Endothelial cell of hepatic sinusoid (primary cell): ENCODE results near the gene TENM4.
"Not testable (repeated sequence)": the region's sequence is repeated elsewhere in the genome, so short reads cannot be mapped to it uniquely, and the experiment has no call there.

Source experiments
- in situ Hi-C: cut with HindIII; loops from 2 replicates; pipeline ENCODE4 v1.10.0; 2017; ENCODE audit warnings: low sequenced_read_pairs

TENM4 gene

GRCh38 chr11:78995171-78995570, 445.7 kb downstream of the TENM4 start:
- in situ Hi-C loops = no loop called here

GRCh38 chr11:78993802-78994430, 446.9 kb downstream of the TENM4 start:
- in situ Hi-C loops = loop anchor here (5.0 kb wide), 1 partner anchor 83 kb away; no protein-coding TSS in a partner anchor

DNA sequence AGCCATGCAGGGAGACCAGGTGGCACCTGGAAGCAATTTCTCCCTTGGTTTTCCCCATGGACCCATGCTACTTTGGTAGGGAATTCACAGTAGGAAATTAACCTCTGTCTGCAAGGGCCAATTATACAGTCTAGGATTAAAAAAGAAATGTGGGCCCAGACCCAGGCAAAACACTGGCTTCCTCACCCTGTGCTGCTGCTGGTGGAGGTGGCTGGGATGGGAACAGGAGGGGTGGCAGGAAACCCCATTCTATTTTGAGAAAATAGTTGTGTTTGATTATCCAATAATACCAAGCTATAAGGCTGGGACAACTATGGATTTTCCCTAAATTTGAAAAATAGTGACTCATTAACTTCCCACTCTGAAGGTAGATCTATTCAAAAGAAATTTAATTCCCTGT, 449.1 kb downstream of the TENM4 start:
- in situ Hi-C loops = loop anchor here (5.0 kb wide), 1 partner anchor 86 kb away; no protein-coding TSS in a partner anchor

GRCh38 chr11:78990261-78990660, 450.6 kb downstream of the TENM4 start:
- in situ Hi-C loops = loop anchor here (5.0 kb wide), 1 partner anchor 87 kb away; no protein-coding TSS in a partner anchor

DNA sequence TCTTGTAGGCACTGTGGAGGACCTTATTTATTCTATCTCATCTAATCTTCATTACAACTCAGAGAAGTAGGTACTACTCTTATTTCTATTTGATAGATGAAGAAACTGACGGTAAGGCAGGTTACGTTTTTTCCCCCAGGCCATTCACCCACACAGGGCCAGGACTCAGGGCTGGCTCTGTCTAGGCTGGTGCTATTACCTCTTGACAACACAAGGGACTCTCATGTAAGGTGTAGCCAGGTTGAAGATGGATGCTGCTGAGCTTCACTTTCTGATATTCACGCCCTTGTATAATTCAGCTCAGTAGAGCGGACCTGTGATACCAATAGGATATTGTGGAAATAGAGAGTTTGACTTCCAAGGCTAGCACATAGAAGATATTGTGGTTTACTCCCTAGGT, 453.1 kb downstream of the TENM4 start:
- in situ Hi-C loops = no loop called here

- in situ Hi-C loops = no loop called here
Measured at GRCh38 chr11:78986305-78986704, 454.5 kb downstream of the TENM4 start.

DNA sequence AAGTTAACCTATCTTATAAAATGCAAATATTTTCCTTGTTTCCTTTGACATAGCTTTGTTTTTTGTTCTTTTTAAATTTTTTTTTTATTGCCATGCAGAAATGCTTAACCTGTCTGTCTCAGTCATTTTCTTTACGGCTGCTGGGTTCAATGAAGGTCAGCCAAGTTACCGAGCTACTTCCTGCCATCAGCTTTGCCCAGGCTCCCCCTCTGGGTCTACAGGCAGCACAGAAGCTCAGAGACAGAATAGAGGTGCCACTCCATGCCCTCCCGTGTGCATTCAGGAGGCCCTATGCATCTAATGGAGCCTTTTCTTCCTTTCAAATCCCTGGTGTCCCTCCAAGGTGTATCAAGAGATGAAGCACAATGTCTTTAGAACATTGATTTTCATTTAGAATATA, 455.2 kb downstream of the TENM4 start:
- in situ Hi-C loops = no loop called here

DNA sequence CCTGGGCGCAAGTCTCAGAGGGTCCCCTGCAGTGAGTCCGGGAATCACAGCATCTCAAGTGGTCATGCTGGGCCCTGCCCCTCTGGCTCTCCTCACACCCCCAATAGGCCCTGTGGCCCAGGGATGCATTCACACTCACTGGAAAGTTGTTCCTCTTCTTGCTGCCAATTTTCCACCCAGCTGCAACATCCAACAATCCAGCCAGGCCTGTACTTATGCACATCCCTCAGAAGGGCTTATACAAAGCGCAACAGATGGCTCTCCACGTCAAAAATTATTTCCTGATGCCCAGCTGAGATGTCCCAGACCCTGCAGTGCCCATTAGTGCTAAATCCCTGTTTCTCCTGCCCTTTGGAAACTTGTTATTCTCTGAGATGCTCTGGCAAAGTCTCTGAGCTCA, 458.4 kb downstream of the TENM4 start:
- in situ Hi-C loops = no loop called here

DNA sequence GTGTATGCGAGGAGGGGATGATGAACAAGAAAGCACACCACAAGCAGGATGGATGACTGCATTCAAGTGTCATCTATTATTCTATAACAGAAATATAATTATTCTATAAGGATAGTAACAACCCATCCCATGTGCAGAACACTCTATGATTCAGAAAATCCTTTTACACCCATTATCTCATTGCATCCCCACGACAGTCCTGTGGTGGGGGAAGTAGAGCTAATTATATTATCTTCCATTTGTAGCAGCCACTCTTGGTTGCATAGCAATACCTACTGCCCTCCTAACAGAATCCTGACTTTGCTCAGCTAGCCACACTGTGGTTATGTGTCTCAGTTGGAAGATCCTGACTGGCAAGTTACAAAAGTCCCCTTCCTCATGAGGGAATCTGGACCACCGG, 459.7 kb downstream of the TENM4 start:
- in situ Hi-C loops = no loop called here

- in situ Hi-C loops = no loop called here
Measured at GRCh38 chr11:78978831-78979230, 462.0 kb downstream of the TENM4 start.

GRCh38 chr11:78977848-78978247, 463.0 kb downstream of the TENM4 start:
- in situ Hi-C loops = not testable (repeated sequence)

DNA sequence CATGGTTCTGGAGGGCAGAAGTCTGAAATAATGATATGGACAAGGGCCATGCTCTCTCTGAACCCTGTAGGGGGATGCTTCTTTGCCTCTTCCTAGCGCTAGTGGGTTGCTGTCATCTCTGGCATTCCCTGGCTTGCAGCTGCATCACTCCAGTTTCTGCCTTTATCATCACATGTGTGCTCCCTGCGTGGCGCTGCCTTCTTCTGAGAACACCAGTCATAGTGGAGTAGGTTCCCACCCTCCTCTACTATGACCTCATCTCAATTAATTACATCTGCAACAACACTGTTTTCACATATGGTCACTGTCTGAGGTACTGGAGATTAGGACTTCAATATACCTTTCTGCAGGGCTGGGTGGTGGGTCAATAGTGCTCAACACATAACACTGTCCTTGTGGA, 463.8 kb downstream of the TENM4 start:
- in situ Hi-C loops = no loop called here

DNA sequence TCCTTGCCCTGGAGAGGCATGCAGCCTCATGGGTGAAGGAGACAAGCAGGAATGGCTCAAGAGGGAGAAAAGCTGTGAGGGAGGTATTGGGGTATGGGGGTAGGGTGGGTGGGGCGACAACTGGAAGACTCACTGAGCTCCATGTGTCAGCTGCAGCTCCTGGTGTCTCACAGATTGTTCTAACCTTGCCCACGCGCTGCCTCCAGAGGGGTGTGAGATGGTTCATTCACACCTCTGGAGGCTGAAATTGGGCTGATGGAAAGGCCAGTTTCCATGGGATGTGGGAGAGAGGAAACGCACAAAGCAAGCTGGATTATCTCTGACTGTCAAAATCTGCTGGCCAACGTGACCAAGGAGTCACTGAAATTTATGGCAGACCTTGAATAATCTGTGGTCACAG, 465.7 kb downstream of the TENM4 start:
- in situ Hi-C loops = no loop called here

DNA sequence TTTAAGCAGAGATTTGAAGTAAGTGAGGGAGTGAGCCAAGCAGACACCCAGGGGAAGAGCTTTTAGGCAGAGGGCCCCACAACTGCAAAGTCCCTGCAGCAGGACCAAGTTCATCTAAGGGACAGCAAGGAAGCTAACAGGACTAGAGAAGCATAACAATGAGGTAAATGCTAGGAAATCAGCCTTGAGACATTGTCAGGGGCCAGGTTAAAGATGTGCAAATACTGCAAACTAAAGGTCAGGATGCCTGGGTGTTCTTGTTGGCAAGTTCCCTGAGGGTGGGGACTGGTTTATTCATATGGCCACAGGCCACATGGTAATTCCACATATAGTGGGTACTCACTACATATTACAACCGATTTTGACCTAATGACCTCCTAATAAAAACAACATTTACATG, 467.0 kb downstream of the TENM4 start:
- in situ Hi-C loops = no loop called here

GRCh38 chr11:78972590-78972989, 468.2 kb downstream of the TENM4 start:
- in situ Hi-C loops = no loop called here

DNA sequence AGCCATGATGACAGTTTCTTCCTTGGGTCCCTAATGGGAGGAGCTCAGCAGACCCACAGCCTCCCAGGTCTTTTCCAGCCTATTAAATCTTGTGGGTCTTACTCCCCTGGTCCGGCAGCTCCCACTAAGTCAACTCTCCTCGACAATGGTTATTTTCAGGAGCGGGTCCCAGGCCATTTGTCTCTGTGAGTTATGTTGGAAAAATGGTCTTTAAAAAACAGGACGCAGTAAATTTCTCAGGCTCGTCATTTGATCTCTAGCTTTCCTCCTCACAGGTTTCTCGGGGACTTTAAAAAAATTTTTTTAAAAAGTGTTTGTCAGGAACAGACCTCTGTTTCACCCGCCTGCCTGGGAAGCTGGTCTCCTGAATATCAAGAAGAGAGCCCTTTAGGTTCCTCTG, 468.7 kb downstream of the TENM4 start:
- in situ Hi-C loops = no loop called here

- in situ Hi-C loops = no loop called here
Measured at GRCh38 chr11:78967811-78968210, 473.0 kb downstream of the TENM4 start.

DNA sequence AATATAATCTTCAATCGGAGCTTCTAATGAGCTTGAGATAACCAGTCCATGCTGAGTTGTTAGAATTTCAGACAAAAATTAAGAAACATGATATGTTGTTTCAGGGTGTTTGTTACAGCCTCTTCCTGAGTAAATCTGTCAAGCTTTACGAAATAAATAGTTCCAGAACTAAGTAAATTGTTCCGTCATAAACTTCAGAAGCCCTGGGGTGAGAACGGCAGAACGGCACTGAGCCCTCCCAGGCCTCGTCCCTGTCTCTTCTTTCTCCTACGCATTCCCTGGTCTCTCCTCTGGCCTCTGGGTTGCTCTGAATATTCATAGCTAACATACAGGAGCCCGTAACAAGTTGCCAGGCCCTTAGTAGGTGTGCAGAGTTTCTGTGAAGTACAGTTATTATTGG, 475.4 kb downstream of the TENM4 start:
- in situ Hi-C loops = no loop called here

- in situ Hi-C loops = no loop called here
Measured at GRCh38 chr11:78961937-78962701, 478.7 kb downstream of the TENM4 start.

DNA sequence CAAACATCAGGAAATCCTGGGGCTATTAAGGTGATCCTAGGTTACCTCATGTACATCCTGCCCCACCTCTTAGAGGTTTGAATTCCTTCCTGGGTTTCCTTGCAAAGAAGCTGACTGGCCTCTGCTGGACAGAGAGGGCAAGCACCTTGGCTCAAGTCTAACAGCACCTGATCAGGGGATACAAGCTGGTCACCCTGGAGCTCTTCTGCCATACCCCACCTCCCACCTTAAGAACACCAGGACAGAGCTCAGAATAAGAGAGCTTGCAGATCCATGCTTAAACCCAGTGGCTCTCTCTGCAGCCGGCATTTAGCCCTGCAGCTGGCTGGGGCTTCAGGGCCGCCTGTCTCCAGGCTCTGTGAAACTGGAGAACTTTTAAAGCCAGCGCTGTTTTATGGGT, 479.6 kb downstream of the TENM4 start:
- in situ Hi-C loops = no loop called here

GRCh38 chr11:78958444-78958843, 482.4 kb downstream of the TENM4 start:
- in situ Hi-C loops = no loop called here

DNA sequence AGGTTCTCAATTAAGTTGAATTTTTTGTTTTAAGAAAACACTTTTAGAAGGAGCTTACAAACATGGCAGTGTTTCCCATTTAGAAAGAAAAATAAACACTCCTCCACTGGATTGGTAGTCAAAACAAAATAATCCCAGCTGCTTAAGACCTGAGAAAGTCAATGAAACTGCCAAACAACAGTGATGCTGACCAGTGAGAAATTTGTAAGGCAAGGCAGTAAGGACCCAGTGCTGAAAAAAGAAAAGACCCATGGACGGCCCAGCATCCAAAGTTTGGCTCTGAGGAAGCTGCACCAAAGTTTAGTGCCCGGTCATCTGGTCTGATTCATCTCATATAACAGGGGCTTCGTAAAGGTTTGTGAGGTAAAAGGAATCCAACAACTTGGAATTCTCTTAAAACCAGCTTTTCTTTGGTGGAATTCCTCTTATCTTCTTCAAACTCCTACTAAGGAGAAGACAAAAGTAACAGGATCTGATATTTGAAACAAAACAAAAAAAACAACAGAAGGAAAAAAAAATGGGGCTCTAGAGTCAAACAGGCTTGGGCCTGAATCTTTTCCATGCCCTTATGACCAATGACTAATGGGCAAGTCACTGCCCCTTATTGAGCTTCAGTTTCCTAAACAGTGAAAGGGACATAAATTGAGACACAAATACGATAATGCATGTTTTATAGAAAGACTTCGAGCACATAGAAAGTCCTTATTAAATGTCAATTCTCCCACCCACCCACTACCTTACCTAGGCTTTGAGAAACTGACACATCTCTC, 483.2 kb downstream of the TENM4 start:
- in situ Hi-C loops = no loop called here
